WERI-Rb-1 (cell line): ENCODE measurements around the gene ABCB11.

Experiments
- DNase-seq: peaks from one replicate; pipeline ENCODE4 v3.0.0-alpha.2; 2020
- H3K27ac ChIP-seq: fragments of 250-450 bp; sonication (Bioruptor Pico); 2 replicates; pipeline ENCODE4 v1.5.1; 2020; ENCODE audit warnings: mild to moderate bottlenecking, moderate library complexity
- H3K27me3 ChIP-seq: fragments of 250-450 bp; sonication (Bioruptor Pico); 2 replicates; pipeline ENCODE4 v1.5.1; 2021; ENCODE audit warnings: mild to moderate bottlenecking, low read depth, moderate library complexity; ENCODE audit not compliant: insufficient read depth, severe bottlenecking
- H3K36me3 ChIP-seq: fragments of 250-450 bp; sonication (Bioruptor Pico); 2 replicates; pipeline ENCODE4 v1.5.1; 2020; ENCODE audit warnings: mild to moderate bottlenecking, moderate library complexity
- H3K4me3 ChIP-seq: 2 replicates; pipeline ENCODE4 v1.5.1; 2011; ENCODE audit warnings: low read depth, mild to moderate bottlenecking, control low read depth, low read length
- H3K9me3 ChIP-seq: fragments of 250-450 bp; sonication (Bioruptor Pico); 2 replicates; pipeline ENCODE4 v1.5.1; 2021; ENCODE audit warnings: mild to moderate bottlenecking, moderate library complexity; ENCODE audit not compliant: severe bottlenecking
- CTCF ChIP-seq: IDR thresholded peaks from 2 replicates; pipeline ENCODE4 v1.5.1; 2011; ENCODE audit warnings: low read depth, mild to moderate bottlenecking, control low read depth, inconsistent platforms, low read length

The ABCB11 gene

DNA sequence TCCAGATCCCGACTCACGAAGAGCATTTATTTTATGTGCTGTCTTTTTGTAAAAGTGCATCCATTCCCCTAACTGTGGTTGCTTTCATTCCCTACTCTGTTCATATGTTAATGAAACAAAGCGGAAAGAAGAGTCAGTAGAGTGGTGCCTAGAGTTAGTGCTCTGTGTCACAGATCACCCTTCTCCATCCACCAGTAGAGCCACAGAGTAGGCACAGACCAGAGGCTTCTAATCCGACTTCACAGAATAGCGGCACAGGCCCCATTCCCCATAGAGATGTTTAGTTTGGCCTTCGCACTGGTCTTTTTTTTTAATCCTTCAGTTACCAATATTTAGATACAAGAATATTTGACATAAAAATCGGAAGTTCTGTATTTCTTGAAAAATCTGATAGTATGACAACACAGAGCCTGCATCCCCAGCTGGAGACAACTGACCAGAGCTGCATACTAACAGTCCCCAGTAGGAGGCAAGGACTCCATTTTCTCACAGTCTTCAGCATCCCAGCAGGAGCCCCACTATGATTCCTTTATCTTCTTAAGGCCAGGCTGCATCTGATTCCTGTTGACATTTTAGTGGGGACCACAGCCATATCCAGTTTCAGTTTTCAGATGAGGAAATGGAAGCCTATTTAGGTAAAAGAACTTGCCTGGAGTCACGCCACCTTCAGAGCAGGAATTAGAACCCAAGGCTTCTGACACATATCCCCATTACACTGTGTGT, 123.0 kb downstream of the ABCB11 start:
- no peak for DNase-seq
- Histone ChIP-seq H3K4me3 (no peak overlapping the region), H3K36me3 (no peaks in the 10 kb centered on the region), H3K27ac (no peak overlapping the region), H3K9me3 (no peaks in the 10 kb centered on the region), H3K27me3 (no peaks in the 10 kb centered on the region)
- no peak for TF ChIP-seq CTCF

- no peak for DNase-seq
- Histone ChIP-seq H3K36me3 (no peaks in the 10 kb centered on the region), H3K27ac (no peak overlapping the region), H3K27me3 (no peaks in the 10 kb centered on the region), H3K9me3 (no peaks in the 10 kb centered on the region), H3K4me3 (no peak overlapping the region)
- TF ChIP-seq CTCF = no peak
These were observed 126.8 kb downstream of the ABCB11 start for GRCh38 chr2:168904358-168904757.

DNA sequence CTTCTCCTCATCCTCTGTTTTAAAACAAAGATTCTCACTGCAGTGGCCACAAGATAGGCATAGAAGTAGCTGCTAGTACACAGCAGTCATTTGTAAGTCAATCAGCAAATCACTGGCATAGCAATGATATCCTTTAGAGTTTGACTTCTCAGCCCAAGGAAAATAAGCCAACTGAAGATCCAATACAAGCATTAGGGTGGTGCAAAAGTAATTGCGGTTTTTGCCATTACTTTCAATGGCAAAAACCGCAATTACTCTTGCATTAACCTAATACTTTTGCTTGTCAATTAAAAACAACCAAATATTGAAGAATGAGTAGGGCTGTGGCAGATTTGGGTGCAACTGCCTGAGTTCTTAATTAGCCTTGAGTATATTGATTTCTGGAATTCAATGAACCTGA, 127.2 kb downstream of the ABCB11 start:
- no peaks in the 10 kb centered on the region for H3K9me3 ChIP-seq
- no peaks in the 10 kb centered on the region for H3K27me3 ChIP-seq
- H3K4me3 ChIP-seq = no peak overlapping the region
- H3K36me3 ChIP-seq = no peaks in the 10 kb centered on the region
- no peak for TF ChIP-seq CTCF
- no peak overlapping the region for H3K27ac ChIP-seq
- DNase-seq = no peak

DNA sequence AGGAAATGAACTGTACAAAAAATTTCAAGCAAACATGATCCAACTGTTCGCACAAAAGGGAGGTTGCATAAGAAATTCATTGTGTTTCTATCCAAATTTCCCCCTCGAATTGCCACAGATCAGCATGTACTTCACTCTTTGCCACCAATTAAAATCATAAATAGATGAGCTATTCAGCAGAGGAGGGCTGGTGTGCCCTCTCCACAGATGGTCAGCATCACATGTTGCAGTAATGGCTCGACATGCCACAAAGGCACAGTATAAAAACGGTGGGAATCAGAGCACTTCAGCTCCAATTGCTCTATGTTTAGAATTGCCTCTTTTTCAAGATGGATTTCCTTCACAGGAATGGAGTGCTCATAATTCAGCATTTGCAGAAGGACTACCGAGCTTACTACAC, 130.1 kb downstream of the ABCB11 start, which contains the start of gene G6PC2:
G6PC2 (plus strand) TSS at position 289 of the 400 bp plus-strand sequence; CDS start at position 330, 41 bp downstream.
- TF ChIP-seq CTCF = no peak
- Histone ChIP-seq H3K27ac (no peak within 1 kb of the TSS), H3K9me3 (no peaks in the 10 kb centered on the region), H3K27me3 (no peaks in the 10 kb centered on the region), H3K36me3 (no peaks in the 10 kb centered on the region), H3K4me3 (no peak within 1 kb of the TSS)
- no peak for DNase-seq

DNA sequence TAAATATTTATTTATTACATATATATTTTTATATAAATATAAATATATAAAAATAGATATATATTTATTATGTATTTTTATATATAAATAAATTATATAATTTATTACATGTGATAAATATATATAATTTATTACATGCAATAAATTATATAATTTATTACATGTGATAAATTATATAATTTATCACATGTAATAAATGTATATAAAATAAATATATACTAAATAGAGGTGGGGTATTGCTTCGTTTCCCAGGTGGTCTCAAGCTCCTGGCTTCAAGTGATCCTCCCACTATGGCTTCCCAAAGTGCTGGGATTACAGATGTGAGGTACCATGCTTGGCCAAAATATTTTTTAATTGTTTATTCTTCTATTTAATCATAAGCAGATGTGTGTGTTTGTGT, 133.7 kb downstream of the ABCB11 start:
- Histone ChIP-seq H3K36me3 (no peaks in the 10 kb centered on the region), H3K9me3 (no peaks in the 10 kb centered on the region), H3K27ac (no peak overlapping the region), H3K27me3 (no peaks in the 10 kb centered on the region), H3K4me3 (no peak overlapping the region)
- no peak for DNase-seq
- no peak for TF ChIP-seq CTCF

DNA sequence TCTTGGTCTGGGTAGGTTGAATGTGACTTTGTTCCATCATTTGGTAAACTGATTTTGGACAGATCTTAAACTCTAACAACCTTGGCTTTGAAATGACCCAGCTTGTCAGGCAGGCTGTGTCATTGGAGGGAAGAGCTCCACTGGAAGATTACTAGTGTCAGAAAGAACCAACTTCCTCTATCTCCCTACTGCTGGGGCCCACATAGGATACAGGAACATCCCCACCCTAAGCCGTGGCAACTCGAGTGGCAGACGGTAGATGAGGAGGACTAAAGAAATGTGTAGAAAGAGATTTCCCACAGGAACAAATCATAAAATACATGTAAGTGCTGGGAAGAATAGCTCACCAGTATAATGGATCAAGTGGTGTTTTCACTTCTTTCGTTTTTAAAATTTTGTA, 134.3 kb downstream of the ABCB11 start:
- H3K4me3 ChIP-seq = no peak overlapping the region
- H3K27me3 ChIP-seq = no peaks in the 10 kb centered on the region
- no peaks in the 10 kb centered on the region for H3K36me3 ChIP-seq
- DNase-seq = no peak
- H3K9me3 ChIP-seq = no peaks in the 10 kb centered on the region
- no peak for TF ChIP-seq CTCF
- H3K27ac ChIP-seq = no peak overlapping the region
